22Rv1 (cell line): ENCODE results near the gene TAF4B.
A peak's percentile ranks its signal among the peaks of the same experiment; 100 is the strongest.
"Not testable (repeated sequence)": the region's sequence is repeated elsewhere in the genome, so short reads cannot be mapped to it uniquely, and the experiment has no call there.

Experiments
- H3K27ac ChIP-seq: fragments of 450-650 bp; 2 replicates; pipeline ENCODE4 v1.5.1; 2017
- ZFX ChIP-seq: fragments of 450-650 bp; IDR thresholded peaks from 2 replicates; pipeline ENCODE4 v1.6.1; 2017; ENCODE audit warnings: antibody characterized with exemption, borderline replicate concordance
- TF ChIP-seq, protein P1 (sequence below): fragments of 450-650 bp; IDR thresholded peaks from 2 replicates; pipeline ENCODE4 v1.5.1; 2017; ENCODE audit warnings: mild to moderate bottlenecking

The TAF4B gene

DNA sequence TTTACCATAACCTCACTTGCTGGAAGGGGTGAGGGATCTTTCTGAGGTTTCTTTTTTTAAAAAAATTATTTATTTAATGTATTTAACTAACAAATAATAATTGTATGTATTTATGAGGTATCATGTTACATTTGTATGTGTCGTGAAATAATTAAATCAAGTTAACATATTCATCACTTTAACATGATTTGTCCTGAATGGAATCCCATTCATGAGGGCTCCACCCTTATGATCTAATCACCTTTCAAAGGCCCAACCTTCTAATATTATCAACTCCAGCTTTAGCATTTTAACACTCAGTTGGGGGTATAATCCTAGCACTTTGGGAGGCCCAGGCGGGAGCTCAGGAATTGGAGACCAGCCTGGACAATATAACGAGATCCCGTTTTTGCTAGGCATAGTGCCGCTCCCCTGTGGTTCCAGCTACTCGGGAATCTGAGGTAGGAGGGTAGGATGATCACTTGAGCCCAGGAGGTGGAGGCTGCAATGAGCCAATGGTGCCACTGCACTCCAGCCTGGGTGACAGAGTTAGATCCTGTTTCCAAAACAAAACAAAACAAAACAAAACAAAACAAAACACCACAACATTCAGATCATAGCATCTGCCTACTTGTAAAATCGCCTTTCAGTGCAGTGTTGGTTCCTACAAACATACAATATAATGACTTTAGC, 1.1 kb upstream of the TAF4B start:
- no peak for TF ChIP-seq ZFX
- TF ChIP-seq, protein P1, sequence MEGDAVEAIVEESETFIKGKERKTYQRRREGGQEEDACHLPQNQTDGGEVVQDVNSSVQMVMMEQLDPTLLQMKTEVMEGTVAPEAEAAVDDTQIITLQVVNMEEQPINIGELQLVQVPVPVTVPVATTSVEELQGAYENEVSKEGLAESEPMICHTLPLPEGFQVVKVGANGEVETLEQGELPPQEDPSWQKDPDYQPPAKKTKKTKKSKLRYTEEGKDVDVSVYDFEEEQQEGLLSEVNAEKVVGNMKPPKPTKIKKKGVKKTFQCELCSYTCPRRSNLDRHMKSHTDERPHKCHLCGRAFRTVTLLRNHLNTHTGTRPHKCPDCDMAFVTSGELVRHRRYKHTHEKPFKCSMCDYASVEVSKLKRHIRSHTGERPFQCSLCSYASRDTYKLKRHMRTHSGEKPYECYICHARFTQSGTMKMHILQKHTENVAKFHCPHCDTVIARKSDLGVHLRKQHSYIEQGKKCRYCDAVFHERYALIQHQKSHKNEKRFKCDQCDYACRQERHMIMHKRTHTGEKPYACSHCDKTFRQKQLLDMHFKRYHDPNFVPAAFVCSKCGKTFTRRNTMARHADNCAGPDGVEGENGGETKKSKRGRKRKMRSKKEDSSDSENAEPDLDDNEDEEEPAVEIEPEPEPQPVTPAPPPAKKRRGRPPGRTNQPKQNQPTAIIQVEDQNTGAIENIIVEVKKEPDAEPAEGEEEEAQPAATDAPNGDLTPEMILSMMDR = no peak
- H3K27ac ChIP-seq = peak overlapping the region; percentile 20; the same call in 1 of the 2 replicates

DNA sequence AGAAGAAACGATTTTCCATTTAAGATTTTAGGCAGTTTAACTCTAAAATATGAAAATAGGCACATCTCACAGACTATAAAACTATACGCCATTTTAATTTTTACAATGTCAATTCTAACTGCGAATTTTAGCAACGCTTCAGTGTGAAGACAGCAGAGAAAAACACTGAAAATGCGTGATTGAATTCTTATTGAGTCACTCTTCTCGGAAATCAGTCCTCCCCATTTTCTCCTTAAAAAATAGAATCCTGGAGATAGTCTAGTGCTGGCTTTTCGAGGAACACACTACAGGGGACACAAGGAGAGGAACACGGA, 373 bp upstream of the TAF4B start:
- H3K27ac ChIP-seq = peak overlapping the region; percentile 20; the same call in 1 of the 2 replicates
- TF ChIP-seq ZFX = no peak
- TF ChIP-seq, protein P1 = no peak

DNA sequence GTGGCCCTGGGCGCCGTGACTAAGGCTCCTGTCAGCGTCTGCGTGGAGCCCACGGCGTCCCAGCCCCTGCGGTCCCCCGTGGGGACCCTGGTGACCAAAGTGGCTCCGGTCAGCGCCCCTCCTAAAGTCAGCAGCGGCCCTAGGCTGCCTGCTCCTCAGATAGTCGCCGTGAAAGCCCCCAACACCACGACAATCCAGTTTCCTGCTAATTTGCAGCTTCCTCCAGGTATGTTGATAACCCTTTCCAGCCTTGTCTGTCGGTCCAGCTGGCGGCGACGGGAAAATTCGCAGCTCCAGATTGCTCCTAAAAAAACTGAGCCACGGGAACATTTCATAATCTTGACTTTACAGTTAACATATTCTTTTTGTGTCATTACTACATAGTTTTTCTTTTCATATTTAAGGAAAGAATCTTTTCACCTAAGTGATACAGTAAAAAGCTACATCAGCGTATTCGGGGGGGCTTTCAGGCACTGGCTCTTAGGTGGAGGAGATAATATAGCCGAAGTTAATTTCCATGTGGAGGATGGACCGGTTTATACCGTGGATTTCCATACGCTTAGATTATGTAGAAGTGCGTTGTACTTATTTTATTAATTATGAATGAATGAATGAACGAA, 916 bp downstream of the TAF4B start:
- H3K27ac ChIP-seq = no peak overlapping the region
- no peak for TF ChIP-seq ZFX

DNA sequence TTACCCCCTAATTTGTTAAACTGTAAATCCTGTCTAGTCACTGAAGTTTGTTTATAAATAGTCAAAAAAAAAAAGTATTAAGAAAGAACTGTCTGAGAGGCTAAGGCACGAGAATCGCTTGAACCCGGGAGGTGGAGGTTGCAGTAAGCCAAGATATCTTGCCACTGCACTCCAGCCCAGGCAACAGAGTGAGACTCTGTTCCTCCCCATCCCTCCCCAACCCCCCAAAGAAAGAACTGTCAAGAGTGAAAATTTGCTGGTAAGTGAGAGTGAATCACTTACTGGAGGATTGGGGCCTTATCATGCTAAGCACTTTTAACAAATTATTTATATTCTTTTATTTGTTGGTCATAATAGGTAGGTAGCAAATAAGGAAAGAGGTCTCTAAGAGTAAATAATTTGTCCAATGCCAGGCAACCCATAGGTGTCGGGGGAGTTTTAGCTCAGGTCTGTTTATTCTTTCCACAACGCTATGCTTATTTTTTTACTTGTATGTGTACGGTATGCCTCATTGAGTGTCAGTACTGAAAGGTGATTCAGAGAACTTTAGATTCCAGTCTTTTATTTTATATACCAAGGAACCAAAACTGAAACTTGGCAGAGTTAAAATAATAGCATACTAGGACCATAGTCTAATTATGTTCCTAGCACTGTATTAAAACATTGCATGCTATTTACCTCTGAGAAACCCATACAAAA, 2.5 kb downstream of the TAF4B start:
- TF ChIP-seq, protein P1 = no peak
- TF ChIP-seq ZFX = no peak

DNA sequence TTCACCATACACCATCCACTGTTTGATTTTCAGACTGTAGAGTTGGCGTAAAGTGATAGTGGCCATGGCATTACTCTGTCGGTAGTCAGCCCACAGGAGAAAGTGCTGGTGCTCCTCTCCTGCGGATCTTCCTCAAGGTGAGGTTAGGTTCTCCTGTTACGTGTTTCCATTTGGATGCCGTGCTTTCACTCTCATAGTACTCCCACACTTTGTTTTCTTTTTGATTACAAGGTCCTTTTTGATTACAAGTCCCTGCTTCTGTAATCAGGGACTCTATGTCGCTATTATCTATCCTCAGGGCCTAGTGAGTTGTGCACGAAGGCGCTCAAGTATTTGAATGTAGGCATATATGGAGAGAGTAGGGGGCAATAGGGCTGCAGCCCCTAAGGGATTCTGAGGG, 4.3 kb downstream of the TAF4B start:
- H3K27ac ChIP-seq = no peak overlapping the region
- TF ChIP-seq, protein P1 = no peak
- TF ChIP-seq ZFX = no peak

More for the DNA sequence above, 2.5 kb downstream of the TAF4B start:
- no peak overlapping the region for H3K27ac ChIP-seq

DNA sequence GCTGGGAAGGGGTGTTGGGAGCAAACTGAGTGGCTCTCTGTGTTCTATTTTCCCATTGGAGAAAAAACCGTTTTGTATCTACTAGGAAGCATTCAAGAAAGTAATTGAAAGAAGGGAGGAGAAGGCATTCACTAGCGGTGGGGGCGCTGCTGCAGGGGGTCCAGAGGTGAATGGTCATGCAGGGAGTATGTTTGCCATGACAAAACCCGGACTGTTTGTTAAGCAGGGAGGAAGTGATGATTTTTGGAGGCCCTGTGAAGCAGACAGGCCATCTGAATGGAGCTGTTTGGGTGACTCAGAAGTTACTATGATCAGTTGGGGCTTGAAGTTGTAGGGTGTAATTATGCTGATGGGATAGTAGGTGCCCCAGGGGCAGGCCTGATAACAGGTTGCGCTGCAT, 7.0 kb downstream of the TAF4B start:
- no peak overlapping the region for H3K27ac ChIP-seq
- TF ChIP-seq ZFX = no peak
- TF ChIP-seq, protein P1 = no peak

DNA sequence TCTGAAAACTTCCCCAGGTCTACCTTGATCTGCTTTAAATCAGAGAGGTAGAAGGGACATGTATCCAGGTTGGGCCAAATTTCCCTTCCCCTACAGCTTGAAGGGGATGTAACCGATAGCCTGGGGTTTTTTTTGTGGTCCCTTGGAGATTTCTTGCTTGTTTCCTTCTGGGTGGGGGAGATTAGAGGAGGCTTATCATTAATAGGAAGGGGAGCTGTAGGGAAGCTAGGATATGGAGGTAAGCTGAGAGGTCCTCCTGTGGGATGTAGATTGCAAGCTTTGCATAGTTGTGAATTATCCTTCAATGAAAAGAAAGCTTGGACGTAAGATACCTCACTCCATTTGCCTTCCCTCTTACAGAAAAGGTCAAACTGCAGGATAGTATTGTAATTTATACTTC, 11.1 kb downstream of the TAF4B start:
- not testable (repeated sequence) for H3K27ac ChIP-seq

DNA sequence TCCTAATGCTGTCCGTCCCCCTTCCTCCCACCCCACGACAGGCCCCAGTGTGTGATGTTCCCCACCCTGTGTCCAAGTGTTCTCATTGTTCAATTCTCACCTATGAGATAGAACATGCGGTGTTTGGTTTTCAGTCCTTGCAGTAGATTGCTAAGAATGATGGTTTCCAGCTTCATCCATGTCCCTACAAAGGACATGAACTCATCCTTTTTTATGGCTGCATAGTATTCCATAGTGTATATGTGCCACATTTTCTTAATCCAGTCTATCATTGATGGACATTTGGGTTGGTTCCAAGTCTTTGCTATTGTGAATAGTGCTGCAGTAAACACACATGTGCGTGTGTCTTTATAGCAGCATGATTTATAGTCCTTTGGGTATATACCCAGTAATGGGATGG, 12.5 kb downstream of the TAF4B start:
- not testable (repeated sequence) for H3K27ac ChIP-seq

DNA sequence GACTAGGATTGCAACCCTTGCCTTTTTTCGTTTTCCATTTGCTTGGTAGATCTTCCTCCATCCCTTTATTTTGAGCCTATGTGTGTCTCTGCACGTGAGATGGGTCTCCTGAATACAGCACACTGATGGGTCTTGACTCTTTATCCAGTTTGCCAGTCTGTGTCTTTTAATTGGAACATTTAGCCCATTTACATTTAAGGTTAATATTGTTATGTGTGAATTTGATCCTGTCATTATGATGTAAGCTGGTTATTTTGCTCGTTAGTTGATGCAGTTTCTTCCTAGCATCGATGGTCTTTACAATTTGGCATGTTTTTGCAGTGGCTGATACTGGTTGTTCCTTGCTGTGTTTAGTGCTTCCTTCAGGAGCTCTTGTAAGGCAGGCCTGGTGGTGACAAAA, 16.1 kb downstream of the TAF4B start:
- not testable (repeated sequence) for H3K27ac ChIP-seq

DNA sequence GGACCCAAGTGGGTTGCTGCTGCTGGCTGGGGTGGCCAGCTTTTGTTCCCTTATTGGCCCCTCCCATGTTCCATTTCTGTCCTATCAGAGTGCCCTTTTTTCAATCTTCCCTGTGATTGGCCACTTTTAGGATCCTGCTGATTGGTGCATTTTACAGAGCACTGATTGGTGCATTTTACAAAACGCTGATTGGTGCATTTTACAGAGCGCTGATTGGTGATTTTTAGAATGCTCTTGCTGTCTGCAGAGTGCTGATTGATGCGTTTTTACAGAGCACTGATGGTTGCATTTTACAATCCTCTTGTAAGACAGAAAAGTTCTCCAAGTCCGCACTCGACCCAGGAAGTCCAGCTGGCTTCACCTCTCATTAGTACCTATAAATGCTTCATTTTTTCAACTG, 19.2 kb downstream of the TAF4B start:
- H3K27ac ChIP-seq = not testable (repeated sequence)
